Memory B cell (primary cell): ENCODE data around the gene ADAMTS9.

Experiments
- ATAC-seq: fragments of 150-1000 bp; cut with Tn5 transposase; 2 replicates; pipeline ENCODE4 v1.10.0; 2021; ENCODE audit warnings: low read depth, mild to moderate bottlenecking, moderate library complexity
- DNase-seq, 2 donors: peaks; one replicate each; pipeline ENCODE4 v3.0.0; 2022; ENCODE audit warnings: low spot score in 2 of 2
- H3K27ac Mint-ChIP-seq: one replicate; pipeline ENCODE4 v1.8.0; 2022; ENCODE audit warnings: mild to moderate bottlenecking, moderate library complexity, mixed read lengths
- H3K27me3 Mint-ChIP-seq: one replicate; pipeline ENCODE4 v1.8.0; 2022; ENCODE audit warnings: mixed read lengths
- H3K36me3 Mint-ChIP-seq: one replicate; pipeline ENCODE4 v1.8.0; 2022; ENCODE audit warnings: mild to moderate bottlenecking, mixed read lengths
- H3K4me1 Mint-ChIP-seq: one replicate; pipeline ENCODE4 v1.8.0; 2022; ENCODE audit warnings: mixed read lengths
- H3K4me3 Mint-ChIP-seq: one replicate; pipeline ENCODE4 v1.8.0; 2022; ENCODE audit warnings: mild to moderate bottlenecking, moderate library complexity, mixed read lengths
- H3K9me3 Mint-ChIP-seq: one replicate; pipeline ENCODE4 v1.8.0; 2022; ENCODE audit warnings: mixed read lengths

Gene ADAMTS9

GRCh38 chr3:64627471-64628321, 60.1 kb downstream of the ADAMTS9 start:
- DNase-seq (no peak), ATAC-seq (no peak)
- Mint-ChIP-seq H3K9me3 (peaks cover 5% of the 10 kb centered on the region), H3K27me3 (peaks cover 2% of the 10 kb centered on the region), H3K36me3 (no peaks in the 10 kb centered on the region), H3K27ac (no peak overlapping the region), H3K4me3 (no peak overlapping the region), H3K4me1 (no peaks in the 10 kb centered on the region)

- Mint-ChIP-seq H3K27ac (no peak overlapping the region), H3K9me3 (peaks cover 5% of the 10 kb centered on the region), H3K27me3 (peaks cover 2% of the 10 kb centered on the region), H3K36me3 (no peaks in the 10 kb centered on the region), H3K4me3 (no peak overlapping the region), H3K4me1 (no peaks in the 10 kb centered on the region)
- ATAC-seq (no peak), DNase-seq (no peak)
These were observed 60.8 kb downstream of the ADAMTS9 start for GRCh38 chr3:64627042-64627441.

GRCh38 chr3:64625381-64625780, 62.4 kb downstream of the ADAMTS9 start:
- no peak for DNase-seq
- H3K4me1 Mint-ChIP-seq, result no peaks in the 10 kb centered on the region
- peaks cover 5% of the 10 kb centered on the region for H3K9me3 Mint-ChIP-seq
- no peaks in the 10 kb centered on the region for H3K36me3 Mint-ChIP-seq
- H3K27me3 Mint-ChIP-seq, result peaks cover 2% of the 10 kb centered on the region
- ATAC-seq, result no peak
- no peak overlapping the region for H3K27ac Mint-ChIP-seq
- no peak overlapping the region for H3K4me3 Mint-ChIP-seq

DNA sequence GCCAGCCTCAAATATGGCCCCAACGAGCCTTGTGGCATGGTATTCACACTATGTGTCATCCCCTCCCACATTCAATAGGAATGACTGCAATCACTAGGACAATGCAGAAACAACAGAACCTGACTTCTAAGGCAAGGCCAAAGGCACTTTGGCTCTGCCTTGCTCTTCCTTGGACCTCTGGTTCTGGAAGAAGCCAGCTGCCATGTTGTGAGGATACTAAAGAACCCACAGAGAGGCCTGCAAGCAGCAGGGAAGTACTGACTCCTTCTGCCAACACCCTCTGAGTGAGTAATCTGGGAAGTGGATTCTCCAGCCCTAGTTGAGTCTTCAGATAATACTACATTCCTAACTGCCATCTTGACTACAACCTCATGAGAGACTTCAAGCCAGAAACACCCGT, 64.7 kb downstream of the ADAMTS9 start:
- ATAC-seq, result no peak
- H3K4me1 Mint-ChIP-seq, result no peaks in the 10 kb centered on the region
- no peak for DNase-seq

DNA sequence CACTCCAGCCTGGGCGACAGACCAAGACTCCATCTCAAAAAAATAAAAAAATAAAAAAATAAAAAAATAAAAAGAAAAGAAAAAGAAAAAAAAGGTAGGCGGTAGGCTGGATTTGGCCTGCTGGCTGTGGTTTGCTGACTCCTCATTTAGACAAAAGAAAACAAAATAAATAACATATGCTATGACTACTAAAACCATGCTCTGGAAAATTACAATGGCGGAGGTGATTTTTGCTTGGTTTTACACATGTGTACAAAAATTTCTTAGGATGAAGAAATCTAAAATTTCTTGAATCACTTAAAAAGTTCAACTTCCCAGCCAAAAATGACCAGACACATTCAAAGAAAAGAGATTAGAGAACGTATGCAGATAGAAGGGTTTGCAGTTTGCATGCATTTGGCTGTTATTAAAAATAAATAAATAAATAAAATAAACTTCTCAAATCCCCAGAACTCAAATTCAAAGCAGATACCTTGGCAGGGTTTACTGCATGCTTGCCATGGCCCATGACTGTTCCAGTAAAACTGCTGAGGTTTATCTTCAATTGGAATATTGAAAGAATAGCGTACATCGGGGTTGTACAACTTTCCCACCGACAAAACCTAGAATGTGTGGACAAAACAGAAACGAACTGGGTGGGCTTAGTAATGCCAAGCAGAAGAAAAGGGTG, 65.9 kb downstream of the ADAMTS9 start:
- H3K4me3 Mint-ChIP-seq, result no peak overlapping the region
- no peaks in the 10 kb centered on the region for H3K36me3 Mint-ChIP-seq
- H3K9me3 Mint-ChIP-seq, result peaks cover 2% of the 10 kb centered on the region
- no peak overlapping the region for H3K27ac Mint-ChIP-seq
- H3K4me1 Mint-ChIP-seq, result no peaks in the 10 kb centered on the region
- DNase-seq (no peak), ATAC-seq (no peak)
- H3K27me3 Mint-ChIP-seq, result no peaks in the 10 kb centered on the region

More for the DNA sequence above, 64.7 kb downstream of the ADAMTS9 start:
- no peak overlapping the region for H3K4me3 Mint-ChIP-seq
- H3K27me3 Mint-ChIP-seq, result no peaks in the 10 kb centered on the region
- H3K36me3 Mint-ChIP-seq, result no peaks in the 10 kb centered on the region
- H3K27ac Mint-ChIP-seq, result no peak overlapping the region
- peaks cover 2% of the 10 kb centered on the region for H3K9me3 Mint-ChIP-seq

DNA sequence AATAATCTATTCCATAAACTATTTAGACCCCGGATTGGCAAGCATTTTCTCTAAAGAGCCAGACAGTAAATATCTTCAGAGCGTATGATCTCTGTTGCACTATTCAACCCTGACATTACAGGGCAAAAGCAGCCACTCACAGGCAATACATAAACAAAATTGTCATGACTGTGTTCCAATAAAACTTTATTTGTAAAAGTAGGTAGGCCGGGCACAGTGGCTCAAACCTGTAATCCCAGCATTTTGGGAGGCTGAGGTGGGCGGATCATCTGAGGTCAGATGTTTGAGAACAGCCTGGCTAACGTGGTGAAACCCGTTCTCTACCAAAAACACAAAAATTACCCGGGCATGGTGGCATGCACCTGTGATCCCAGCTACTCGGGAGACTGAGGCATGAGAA, 66.5 kb downstream of the ADAMTS9 start:
- Mint-ChIP-seq H3K36me3 (no peaks in the 10 kb centered on the region), H3K4me3 (no peak overlapping the region), H3K27ac (no peak overlapping the region), H3K4me1 (no peaks in the 10 kb centered on the region), H3K9me3 (peaks cover 2% of the 10 kb centered on the region), H3K27me3 (no peaks in the 10 kb centered on the region)
- DNase-seq (no peak), ATAC-seq (no peak)

- DNase-seq (no peak), ATAC-seq (no peak)
- Mint-ChIP-seq H3K9me3 (peaks cover 2% of the 10 kb centered on the region), H3K36me3 (no peaks in the 10 kb centered on the region), H3K27me3 (no peaks in the 10 kb centered on the region), H3K4me3 (no peak overlapping the region), H3K27ac (no peak overlapping the region), H3K4me1 (no peaks in the 10 kb centered on the region)
These were observed 67.8 kb downstream of the ADAMTS9 start for GRCh38 chr3:64620020-64620419.

- ATAC-seq (no peak), DNase-seq (no peak)
- Mint-ChIP-seq H3K27me3 (no peaks in the 10 kb centered on the region), H3K27ac (no peak overlapping the region), H3K4me3 (no peak overlapping the region), H3K4me1 (no peaks in the 10 kb centered on the region), H3K36me3 (no peaks in the 10 kb centered on the region), H3K9me3 (peaks cover 2% of the 10 kb centered on the region)
These were observed 68.6 kb downstream of the ADAMTS9 start for GRCh38 chr3:64619216-64619615.

DNA sequence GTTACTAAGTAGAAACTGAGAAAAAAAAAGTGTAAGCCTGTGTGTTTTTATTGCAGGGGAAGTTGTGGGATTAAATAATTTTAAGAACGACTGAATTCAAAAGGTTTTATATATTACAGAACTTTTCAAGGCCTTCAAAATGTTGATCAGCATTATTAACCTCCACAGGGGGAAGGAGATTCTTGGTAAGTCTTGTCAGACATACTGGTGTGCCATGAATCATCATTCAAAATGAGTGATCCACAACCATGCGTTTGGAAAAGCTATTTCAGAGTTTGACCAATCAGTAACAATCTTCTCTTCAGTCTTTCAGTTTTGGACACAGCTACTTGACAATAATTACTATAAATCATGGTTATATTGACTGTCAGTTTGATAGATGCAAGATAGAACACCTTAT, 70.2 kb downstream of the ADAMTS9 start:
- Mint-ChIP-seq H3K9me3 (no peaks in the 10 kb centered on the region), H3K4me1 (no peaks in the 10 kb centered on the region), H3K27me3 (no peaks in the 10 kb centered on the region), H3K36me3 (no peaks in the 10 kb centered on the region), H3K4me3 (no peak overlapping the region), H3K27ac (no peak overlapping the region)
- DNase-seq (no peak), ATAC-seq (no peak)

DNA sequence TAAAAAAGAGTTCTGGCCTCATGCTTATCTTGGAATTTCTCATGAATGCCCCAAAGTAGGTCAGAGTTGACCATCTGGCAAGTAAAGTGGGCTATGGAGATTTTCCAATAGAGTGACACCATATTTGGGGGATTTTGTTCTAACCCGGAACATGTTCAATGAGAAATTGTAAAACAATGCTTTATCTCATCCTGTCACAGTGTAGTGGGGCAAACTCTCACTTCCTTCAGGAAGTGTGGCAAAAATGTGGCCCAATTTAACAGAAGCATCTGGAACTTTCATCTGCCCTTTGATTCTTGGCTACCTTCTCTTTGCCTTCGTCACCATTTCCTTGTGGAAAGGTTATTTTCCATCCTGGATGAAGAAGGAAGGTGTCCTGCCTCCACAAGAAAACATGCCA, 70.8 kb downstream of the ADAMTS9 start:
- no peaks in the 10 kb centered on the region for H3K36me3 Mint-ChIP-seq
- H3K27ac Mint-ChIP-seq, result no peak overlapping the region
- DNase-seq (no peak), ATAC-seq (no peak)
- H3K9me3 Mint-ChIP-seq, result no peaks in the 10 kb centered on the region
- no peak overlapping the region for H3K4me3 Mint-ChIP-seq
- no peaks in the 10 kb centered on the region for H3K27me3 Mint-ChIP-seq
- H3K4me1 Mint-ChIP-seq, result no peaks in the 10 kb centered on the region

DNA sequence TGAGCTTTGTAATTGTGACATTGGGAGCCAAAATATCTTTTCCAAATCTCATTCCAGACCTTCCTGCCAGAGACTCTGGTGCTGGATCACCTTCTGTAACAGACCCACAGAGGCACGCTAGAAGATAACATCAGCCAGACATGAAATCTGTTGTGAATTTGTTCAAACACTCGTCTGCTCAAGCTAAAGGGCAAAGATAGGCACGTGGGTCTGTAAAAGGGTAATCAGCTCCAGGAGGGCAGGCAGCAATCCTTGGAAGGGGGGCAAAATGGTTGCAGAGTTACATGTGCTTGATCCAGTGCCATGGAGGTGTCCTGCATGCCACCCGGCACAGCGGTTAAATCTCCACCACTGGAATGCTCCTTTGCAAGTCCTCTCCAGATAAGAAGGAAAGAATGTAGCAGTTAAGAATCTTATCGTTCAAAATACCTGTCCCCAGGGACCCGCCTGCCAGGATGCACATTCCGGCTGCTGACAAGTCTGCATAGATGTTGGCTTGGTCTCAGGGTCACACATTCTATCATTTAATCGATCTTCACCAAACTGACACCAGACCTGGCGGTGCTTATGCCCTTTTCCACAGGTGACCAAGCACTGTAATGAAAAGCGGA, 74.8 kb downstream of the ADAMTS9 start:
- no peak for DNase-seq
- no peaks in the 10 kb centered on the region for H3K4me1 Mint-ChIP-seq
- no peak for ATAC-seq
- H3K36me3 Mint-ChIP-seq, result no peaks in the 10 kb centered on the region
- no peak overlapping the region for H3K4me3 Mint-ChIP-seq
- H3K27ac Mint-ChIP-seq, result no peak overlapping the region
- H3K27me3 Mint-ChIP-seq, result no peaks in the 10 kb centered on the region
- peaks cover 2% of the 10 kb centered on the region for H3K9me3 Mint-ChIP-seq

GRCh38 chr3:64612082-64612860, 75.5 kb downstream of the ADAMTS9 start:
- peaks cover 2% of the 10 kb centered on the region for H3K9me3 Mint-ChIP-seq
- ATAC-seq, result no peak
- DNase-seq, result no peak
- no peaks in the 10 kb centered on the region for H3K27me3 Mint-ChIP-seq
- H3K4me3 Mint-ChIP-seq, result no peak overlapping the region
- no peaks in the 10 kb centered on the region for H3K36me3 Mint-ChIP-seq
- H3K27ac Mint-ChIP-seq, result no peak overlapping the region
- H3K4me1 Mint-ChIP-seq, result no peaks in the 10 kb centered on the region

DNA sequence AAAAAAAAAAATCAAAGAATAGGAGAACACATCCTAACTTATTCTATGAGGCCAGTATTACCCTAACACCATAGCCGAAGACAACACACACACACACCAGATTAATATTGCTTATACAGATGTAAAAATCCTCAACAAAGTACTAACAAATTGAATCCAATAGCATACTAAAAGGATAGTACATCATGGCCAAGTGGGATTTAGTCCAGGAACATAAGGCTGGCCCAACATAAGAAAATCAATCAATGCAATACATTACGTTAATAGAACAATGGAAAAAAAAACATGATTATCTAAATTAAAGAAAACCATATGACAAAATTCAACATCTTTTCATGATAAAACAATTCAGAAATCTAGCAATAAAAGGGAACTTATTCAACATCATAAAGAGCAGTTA, 79.1 kb downstream of the ADAMTS9 start:
- H3K27me3 Mint-ChIP-seq, result no peaks in the 10 kb centered on the region
- no peak overlapping the region for H3K4me3 Mint-ChIP-seq
- ATAC-seq, result no peak
- no peaks in the 10 kb centered on the region for H3K36me3 Mint-ChIP-seq
- H3K27ac Mint-ChIP-seq, result no peak overlapping the region
- no peaks in the 10 kb centered on the region for H3K4me1 Mint-ChIP-seq
- peaks cover 2% of the 10 kb centered on the region for H3K9me3 Mint-ChIP-seq
- no peak for DNase-seq

GRCh38 chr3:64607032-64607551, 80.7 kb downstream of the ADAMTS9 start:
- no peak for DNase-seq
- no peaks in the 10 kb centered on the region for H3K36me3 Mint-ChIP-seq
- H3K9me3 Mint-ChIP-seq, result peaks cover 2% of the 10 kb centered on the region
- no peak for ATAC-seq
- H3K27me3 Mint-ChIP-seq, result no peaks in the 10 kb centered on the region
- no peak overlapping the region for H3K27ac Mint-ChIP-seq
- H3K4me1 Mint-ChIP-seq, result no peaks in the 10 kb centered on the region
- H3K4me3 Mint-ChIP-seq, result no peak overlapping the region
